ENCODE results near the gene HRCT1. TPM values are rescaled to one million over a fixed set of nuclear protein-coding genes. Genes with fewer than 3 reads are reported as not detected.

HRCT1 gene
- total RNA-seq, 1 experiment from 2014 or later: 0.32 TPM

GRCh38 chr9:35944173-35944572 is 38.2 kb downstream of the HRCT1 start:
- H3K27ac ChIP-seq (ENCODE audit: low read depth, low read length): no peak overlapping the region
- no peak for DNase-seq (ENCODE audit: low read depth, low spot score)
- TF ChIP-seq EZH2 (IDR thresholded peaks at IDR 0.05) (no peak), SIN3A (IDR thresholded peaks at IDR 0.05; ENCODE audit: low read depth) (no peak), YY1 (IDR thresholded peaks at IDR 0.05; ENCODE audit: extremely low read depth, insufficient replicate concordance, low read depth, low read length) (no peak), EZH2phosphoT487 (IDR thresholded peaks at IDR 0.05; ENCODE audit: borderline replicate concordance) (no peak), ZFX (IDR thresholded peaks at IDR 0.05) (no peak), ZNF274 (IDR thresholded peaks at IDR 0.05; ENCODE audit: low read depth, low read length) (no peak), CBX3 (IDR thresholded peaks at IDR 0.05; ENCODE audit: low read depth) (no peak), SP1 (IDR thresholded peaks at IDR 0.05; ENCODE audit: low read depth) (no peak), POLR2A (IDR thresholded peaks at IDR 0.05; ENCODE audit: borderline replicate concordance, extremely low read depth, insufficient read depth, insufficient read length) (no peak), POLR2AphosphoS5 (IDR thresholded peaks at IDR 0.05; ENCODE audit: low read depth, low read length) (no peak)
- TF ChIP-seq, protein P1, sequence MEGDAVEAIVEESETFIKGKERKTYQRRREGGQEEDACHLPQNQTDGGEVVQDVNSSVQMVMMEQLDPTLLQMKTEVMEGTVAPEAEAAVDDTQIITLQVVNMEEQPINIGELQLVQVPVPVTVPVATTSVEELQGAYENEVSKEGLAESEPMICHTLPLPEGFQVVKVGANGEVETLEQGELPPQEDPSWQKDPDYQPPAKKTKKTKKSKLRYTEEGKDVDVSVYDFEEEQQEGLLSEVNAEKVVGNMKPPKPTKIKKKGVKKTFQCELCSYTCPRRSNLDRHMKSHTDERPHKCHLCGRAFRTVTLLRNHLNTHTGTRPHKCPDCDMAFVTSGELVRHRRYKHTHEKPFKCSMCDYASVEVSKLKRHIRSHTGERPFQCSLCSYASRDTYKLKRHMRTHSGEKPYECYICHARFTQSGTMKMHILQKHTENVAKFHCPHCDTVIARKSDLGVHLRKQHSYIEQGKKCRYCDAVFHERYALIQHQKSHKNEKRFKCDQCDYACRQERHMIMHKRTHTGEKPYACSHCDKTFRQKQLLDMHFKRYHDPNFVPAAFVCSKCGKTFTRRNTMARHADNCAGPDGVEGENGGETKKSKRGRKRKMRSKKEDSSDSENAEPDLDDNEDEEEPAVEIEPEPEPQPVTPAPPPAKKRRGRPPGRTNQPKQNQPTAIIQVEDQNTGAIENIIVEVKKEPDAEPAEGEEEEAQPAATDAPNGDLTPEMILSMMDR (IDR thresholded peaks at IDR 0.05 in 2 of 3, conservative IDR thresholded peaks at IDR 0.05 in 1 of 3; ENCODE audit: borderline replicate concordance in 1 of 3, insufficient read depth in 1 of 3, low read depth in 2 of 3, low read length in 2 of 3): no peak
- TF ChIP-seq, protein P2, sequence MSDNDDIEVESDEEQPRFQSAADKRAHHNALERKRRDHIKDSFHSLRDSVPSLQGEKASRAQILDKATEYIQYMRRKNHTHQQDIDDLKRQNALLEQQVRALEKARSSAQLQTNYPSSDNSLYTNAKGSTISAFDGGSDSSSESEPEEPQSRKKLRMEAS (IDR thresholded peaks at IDR 0.05): no peak
- TF ChIP-seq, protein P3, sequence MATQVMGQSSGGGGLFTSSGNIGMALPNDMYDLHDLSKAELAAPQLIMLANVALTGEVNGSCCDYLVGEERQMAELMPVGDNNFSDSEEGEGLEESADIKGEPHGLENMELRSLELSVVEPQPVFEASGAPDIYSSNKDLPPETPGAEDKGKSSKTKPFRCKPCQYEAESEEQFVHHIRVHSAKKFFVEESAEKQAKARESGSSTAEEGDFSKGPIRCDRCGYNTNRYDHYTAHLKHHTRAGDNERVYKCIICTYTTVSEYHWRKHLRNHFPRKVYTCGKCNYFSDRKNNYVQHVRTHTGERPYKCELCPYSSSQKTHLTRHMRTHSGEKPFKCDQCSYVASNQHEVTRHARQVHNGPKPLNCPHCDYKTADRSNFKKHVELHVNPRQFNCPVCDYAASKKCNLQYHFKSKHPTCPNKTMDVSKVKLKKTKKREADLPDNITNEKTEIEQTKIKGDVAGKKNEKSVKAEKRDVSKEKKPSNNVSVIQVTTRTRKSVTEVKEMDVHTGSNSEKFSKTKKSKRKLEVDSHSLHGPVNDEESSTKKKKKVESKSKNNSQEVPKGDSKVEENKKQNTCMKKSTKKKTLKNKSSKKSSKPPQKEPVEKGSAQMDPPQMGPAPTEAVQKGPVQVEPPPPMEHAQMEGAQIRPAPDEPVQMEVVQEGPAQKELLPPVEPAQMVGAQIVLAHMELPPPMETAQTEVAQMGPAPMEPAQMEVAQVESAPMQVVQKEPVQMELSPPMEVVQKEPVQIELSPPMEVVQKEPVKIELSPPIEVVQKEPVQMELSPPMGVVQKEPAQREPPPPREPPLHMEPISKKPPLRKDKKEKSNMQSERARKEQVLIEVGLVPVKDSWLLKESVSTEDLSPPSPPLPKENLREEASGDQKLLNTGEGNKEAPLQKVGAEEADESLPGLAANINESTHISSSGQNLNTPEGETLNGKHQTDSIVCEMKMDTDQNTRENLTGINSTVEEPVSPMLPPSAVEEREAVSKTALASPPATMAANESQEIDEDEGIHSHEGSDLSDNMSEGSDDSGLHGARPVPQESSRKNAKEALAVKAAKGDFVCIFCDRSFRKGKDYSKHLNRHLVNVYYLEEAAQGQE (IDR thresholded peaks at IDR 0.05; ENCODE audit: low read depth): no peak
- H3K27me3 ChIP-seq (ENCODE audit: insufficient read depth, low read length): no peaks in the 10 kb centered on the region
- no peak overlapping the region for H3K4me2 ChIP-seq (ENCODE audit: low read length)
- no peaks in the 10 kb centered on the region for H3K36me3 ChIP-seq (ENCODE audit: control insufficient read depth in 1 of 2, insufficient read depth in 2 of 2, low read length in 2 of 2)
- H3K9me3 ChIP-seq (ENCODE audit: control insufficient read depth in 1 of 2, insufficient read depth in 1 of 2, low read depth in 1 of 2, low read length in 2 of 2): no peaks in the 10 kb centered on the region
- H4K20me1 ChIP-seq (ENCODE audit: insufficient read depth): no peaks in the 10 kb centered on the region
- ChIA-PET POLR2A (interaction anchor here (0.6 kb wide), 1 partner anchor 171 kb away, joined by 3 read pairs; no protein-coding TSS in a partner anchor), RAD21 (ENCODE audit: low non-redundant PET in 1 of 2, low total read pairs in 2 of 2, uncharacterized antibody in 2 of 2, unreplicated experiment in 2 of 2) (no interaction called here), CTCF (interaction anchor here (1.1 kb wide), 1 partner anchor 62 kb away, joined by 3 read pairs; no protein-coding TSS in a partner anchor)
- intact Hi-C loops (cut with micrococcal nuclease): no loop called here
- H2AFZ ChIP-seq (ENCODE audit: low read depth, low read length, poor library complexity, severe bottlenecking): no peak overlapping the region
- peaks cover 5 to 21% of the 10 kb centered on the region in 2 experiments; a peak in 3 of 4 replicates for H3K4me1 ChIP-seq (ENCODE audit: control insufficient read depth in 1 of 2, insufficient read depth in 2 of 2, low read length in 2 of 2)
- H3K9me2 ChIP-seq (ENCODE audit: insufficient read depth): no peaks in the 10 kb centered on the region
- no peak overlapping the region for H3K9ac ChIP-seq (ENCODE audit: low read length)
- ATAC-seq: no peak
- H3K79me2 ChIP-seq (ENCODE audit: insufficient read depth, low read length): no peaks in the 10 kb centered on the region
- no peak overlapping the region for H3K4me3 ChIP-seq (replicated peaks in 1 of 2; ENCODE audit: low read depth in 1 of 2, low read length in 2 of 2)
- BruUV-seq (replicated peaks): no TSS peak

All from HCT116 (cell line).